ENCODE measurements around the gene ETFDH.
"Not testable (repeated sequence)": the region's sequence is repeated elsewhere in the genome, so short reads cannot be mapped to it uniquely, and the experiment has no call there.

Gene ETFDH

DNA sequence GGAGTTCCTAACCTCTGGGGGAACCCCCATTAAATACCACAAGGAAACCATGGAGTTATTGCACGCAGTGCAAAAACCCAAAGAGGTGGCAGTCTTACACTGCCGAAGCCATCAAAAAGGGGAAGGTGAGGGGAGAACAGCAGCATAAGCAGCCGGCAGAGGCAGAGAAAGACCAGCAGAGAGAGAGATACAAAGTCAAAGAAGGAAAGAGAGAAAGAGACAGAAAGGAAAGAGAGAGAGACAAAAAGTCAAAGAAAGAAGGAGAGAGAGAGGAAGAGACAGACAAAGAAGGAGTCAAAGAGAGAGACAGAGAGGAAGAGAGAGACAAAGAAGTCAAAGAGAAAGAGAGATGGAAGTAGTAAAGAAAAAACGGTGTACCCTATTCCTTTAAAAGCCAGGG is 8.8 kb upstream of the ETFDH start:
- not testable (repeated sequence) for H3K4me3 ChIP-seq (ENCODE audit: low read depth in 1 of 2, low read length in 2 of 2); H3K27ac ChIP-seq (ENCODE audit: low read length); H3K4me1 ChIP-seq (ENCODE audit: control insufficient read depth in 1 of 2, insufficient read depth in 2 of 2, low read length in 2 of 2); H3K36me3 ChIP-seq (ENCODE audit: control insufficient read depth in 1 of 2, insufficient read depth in 2 of 2, low read length in 2 of 2); H3K9me3 ChIP-seq (ENCODE audit: control insufficient read depth in 1 of 2, low read length in 2 of 2); H3K27me3 ChIP-seq (ENCODE audit: low read depth, low read length)

DNA sequence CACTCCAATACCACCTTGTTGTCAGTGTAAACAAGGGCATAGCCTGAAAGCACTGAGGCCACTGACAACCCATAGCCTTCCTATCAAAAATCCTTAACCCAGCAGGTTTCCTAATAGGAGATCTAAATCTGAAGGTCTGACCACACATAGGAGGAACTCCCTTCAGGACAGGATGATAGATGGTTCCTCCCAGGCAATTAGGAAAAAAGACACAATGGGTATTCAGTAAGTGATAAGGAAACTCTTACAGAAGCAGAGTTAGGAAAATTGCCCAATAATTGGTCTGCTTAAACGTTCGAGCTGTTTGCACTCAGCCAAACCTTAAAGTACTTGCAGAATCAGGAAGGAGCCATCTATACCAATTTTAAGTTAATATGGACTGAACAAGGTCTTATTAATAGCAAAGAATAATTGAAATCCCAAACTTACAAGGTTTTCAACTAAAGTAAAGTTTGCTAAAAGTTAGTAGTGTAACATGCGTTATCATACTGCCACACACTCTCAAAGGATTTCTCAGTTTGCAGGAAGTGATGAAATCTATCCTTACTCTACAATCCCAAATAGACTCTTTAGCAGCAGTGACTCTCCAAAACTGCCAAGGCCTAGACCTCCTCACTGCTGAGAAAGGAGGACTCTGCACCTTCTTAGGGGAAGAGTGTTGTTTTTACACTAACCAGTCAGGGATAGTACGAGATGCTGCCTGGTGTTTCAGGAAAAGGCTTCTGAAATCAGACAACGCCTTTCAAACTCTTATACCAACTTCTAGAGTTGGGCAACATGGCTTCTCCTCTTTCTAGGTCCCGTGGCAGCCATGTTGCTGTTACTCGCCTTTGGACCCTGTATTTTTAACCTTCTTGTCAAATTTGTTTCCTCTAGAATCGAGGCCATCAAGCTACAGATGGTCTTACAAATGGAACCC is 8.1 kb upstream of the ETFDH start:
- H3K4me3 ChIP-seq (ENCODE audit: low read depth in 1 of 2, low read length in 2 of 2); H3K27ac ChIP-seq (ENCODE audit: low read length); H3K9me3 ChIP-seq (ENCODE audit: control insufficient read depth in 1 of 2, low read length in 2 of 2); H3K36me3 ChIP-seq (ENCODE audit: control insufficient read depth in 1 of 2, insufficient read depth in 2 of 2, low read length in 2 of 2); H3K4me1 ChIP-seq (ENCODE audit: control insufficient read depth in 1 of 2, insufficient read depth in 2 of 2, low read length in 2 of 2); H3K27me3 ChIP-seq (ENCODE audit: low read depth, low read length): not testable (repeated sequence)

DNA sequence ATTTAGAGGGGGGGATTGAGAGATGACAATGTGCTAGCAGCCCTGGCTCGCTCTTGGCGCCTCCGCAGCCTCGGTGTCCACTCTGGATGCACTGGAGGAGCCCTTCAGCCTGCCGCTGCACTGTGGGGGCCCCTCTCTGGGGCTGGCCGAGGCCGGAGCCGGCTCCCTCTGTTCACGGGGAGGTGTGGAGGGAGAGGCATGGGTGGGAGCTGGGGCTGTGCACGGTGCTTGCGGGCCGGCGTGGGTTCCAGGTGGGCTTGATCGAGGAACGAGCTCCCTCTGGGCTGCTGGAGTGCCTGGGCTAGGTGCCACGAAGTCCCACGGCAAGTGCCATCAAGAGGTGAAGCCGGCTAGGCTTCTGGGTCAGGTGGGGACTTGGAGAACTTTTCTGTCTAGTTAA is 7.3 kb upstream of the ETFDH start:
- H3K36me3 ChIP-seq (ENCODE audit: control insufficient read depth in 1 of 2, insufficient read depth in 2 of 2, low read length in 2 of 2) = no peaks in the 10 kb centered on the region
- H3K27me3 ChIP-seq (ENCODE audit: low read depth, low read length) = no peaks in the 10 kb centered on the region
- no peaks in the 10 kb centered on the region for H3K4me1 ChIP-seq (ENCODE audit: control insufficient read depth in 1 of 2, insufficient read depth in 2 of 2, low read length in 2 of 2)
- H3K9me3 ChIP-seq (ENCODE audit: control insufficient read depth in 1 of 2, low read length in 2 of 2) = no peaks in the 10 kb centered on the region
- H3K4me3 ChIP-seq (ENCODE audit: low read depth in 1 of 2, low read length in 2 of 2) = no peak overlapping the region
- no peak overlapping the region for H3K27ac ChIP-seq (ENCODE audit: low read length)

DNA sequence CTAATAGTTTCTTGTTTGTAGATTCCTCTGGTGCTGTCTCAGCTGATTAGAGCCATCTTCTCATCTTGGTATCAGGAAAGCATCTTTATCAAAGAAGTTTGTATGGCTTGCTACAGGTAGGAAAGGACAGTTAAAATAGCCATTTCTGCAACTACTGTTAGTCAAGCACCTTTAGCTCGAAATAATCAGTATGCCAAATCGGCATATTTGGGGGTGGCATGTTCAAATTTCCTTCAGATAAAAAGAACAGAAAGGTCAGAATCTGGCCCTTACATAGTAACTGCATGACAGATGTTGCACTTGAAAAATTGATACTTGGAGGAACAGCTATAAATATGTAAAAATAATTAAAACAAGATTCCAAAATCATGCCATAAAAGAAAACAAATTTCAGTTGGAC is 5.2 kb upstream of the ETFDH start:
- no peaks in the 10 kb centered on the region for H3K27me3 ChIP-seq (ENCODE audit: low read depth, low read length)
- H3K9me3 ChIP-seq (ENCODE audit: control insufficient read depth in 1 of 2, low read length in 2 of 2) = no peaks in the 10 kb centered on the region
- no peak overlapping the region for H3K4me3 ChIP-seq (ENCODE audit: low read depth in 1 of 2, low read length in 2 of 2)
- no peaks in the 10 kb centered on the region for H3K36me3 ChIP-seq (ENCODE audit: control insufficient read depth in 1 of 2, insufficient read depth in 2 of 2, low read length in 2 of 2)
- H3K4me1 ChIP-seq (ENCODE audit: control insufficient read depth in 1 of 2, insufficient read depth in 2 of 2, low read length in 2 of 2) = peaks cover 0 to 8% of the 10 kb centered on the region in 2 donors
- H3K27ac ChIP-seq (ENCODE audit: low read length) = no peak overlapping the region

DNA sequence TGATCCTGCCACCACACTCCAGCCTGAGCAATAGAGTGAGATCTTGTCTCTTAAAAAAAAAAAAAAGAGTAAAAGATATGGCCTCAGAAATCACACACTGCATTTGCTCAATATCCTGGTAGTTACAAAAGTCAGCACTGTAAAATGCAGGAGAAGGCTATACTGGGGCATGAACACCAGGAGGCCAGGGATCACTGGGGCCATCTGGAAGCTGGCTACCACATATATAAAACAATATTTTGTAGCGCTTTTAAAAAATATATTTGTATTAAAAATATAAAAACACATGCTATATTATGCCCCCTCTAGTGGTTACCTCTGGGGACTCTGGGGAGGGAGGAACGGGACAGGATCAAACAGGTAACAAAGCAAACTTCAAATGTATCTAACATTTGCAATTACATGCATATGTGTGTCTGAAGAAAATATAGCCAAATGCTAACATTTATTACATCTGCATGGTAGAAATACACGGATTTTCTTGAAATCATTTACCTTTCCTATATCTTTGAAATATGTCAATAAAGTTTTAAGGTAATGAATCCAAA is 4.4 kb upstream of the ETFDH start:
- Histone ChIP-seq H3K36me3 (ENCODE audit: control insufficient read depth in 1 of 2, insufficient read depth in 2 of 2, low read length in 2 of 2) (peaks cover 0 to 5% of the 10 kb centered on the region in 2 donors), H3K27ac (ENCODE audit: low read length) (no peak overlapping the region), H3K4me1 (ENCODE audit: control insufficient read depth in 1 of 2, insufficient read depth in 2 of 2, low read length in 2 of 2) (peaks cover 0 to 9% of the 10 kb centered on the region in 2 donors), H3K27me3 (ENCODE audit: low read depth, low read length) (no peaks in the 10 kb centered on the region), H3K9me3 (ENCODE audit: control insufficient read depth in 1 of 2, low read length in 2 of 2) (no peaks in the 10 kb centered on the region), H3K4me3 (ENCODE audit: low read depth in 1 of 2, low read length in 2 of 2) (no peak overlapping the region)

DNA sequence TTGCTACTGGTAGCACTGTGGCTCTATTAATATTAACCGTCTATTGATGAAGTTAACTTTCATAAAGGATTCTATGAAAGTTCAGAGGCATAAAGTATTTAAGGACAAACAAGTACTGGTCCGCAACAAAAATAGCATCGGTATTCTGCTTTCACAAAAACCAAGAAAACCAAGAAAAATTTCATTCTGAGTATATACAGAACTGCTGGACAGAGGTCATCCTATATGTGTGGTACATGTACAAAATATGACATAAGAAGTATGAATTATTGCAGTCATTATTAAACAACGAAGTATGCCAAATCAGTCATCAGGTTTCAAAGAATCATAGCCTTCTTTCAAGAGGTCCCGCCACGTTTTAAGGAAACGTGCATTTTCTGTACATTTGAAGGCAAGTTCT is 2.8 kb upstream of the ETFDH start:
- Histone ChIP-seq H3K36me3 (ENCODE audit: control insufficient read depth in 1 of 2, insufficient read depth in 2 of 2, low read length in 2 of 2) (peaks cover 0 to 5% of the 10 kb centered on the region in 2 donors), H3K27ac (ENCODE audit: low read length) (no peak overlapping the region), H3K27me3 (ENCODE audit: low read depth, low read length) (no peaks in the 10 kb centered on the region), H3K4me1 (ENCODE audit: control insufficient read depth in 1 of 2, insufficient read depth in 2 of 2, low read length in 2 of 2) (peaks cover 0 to 19% of the 10 kb centered on the region in 2 donors), H3K4me3 (ENCODE audit: low read depth in 1 of 2, low read length in 2 of 2) (no peak overlapping the region), H3K9me3 (ENCODE audit: control insufficient read depth in 1 of 2, low read length in 2 of 2) (no peaks in the 10 kb centered on the region)

DNA sequence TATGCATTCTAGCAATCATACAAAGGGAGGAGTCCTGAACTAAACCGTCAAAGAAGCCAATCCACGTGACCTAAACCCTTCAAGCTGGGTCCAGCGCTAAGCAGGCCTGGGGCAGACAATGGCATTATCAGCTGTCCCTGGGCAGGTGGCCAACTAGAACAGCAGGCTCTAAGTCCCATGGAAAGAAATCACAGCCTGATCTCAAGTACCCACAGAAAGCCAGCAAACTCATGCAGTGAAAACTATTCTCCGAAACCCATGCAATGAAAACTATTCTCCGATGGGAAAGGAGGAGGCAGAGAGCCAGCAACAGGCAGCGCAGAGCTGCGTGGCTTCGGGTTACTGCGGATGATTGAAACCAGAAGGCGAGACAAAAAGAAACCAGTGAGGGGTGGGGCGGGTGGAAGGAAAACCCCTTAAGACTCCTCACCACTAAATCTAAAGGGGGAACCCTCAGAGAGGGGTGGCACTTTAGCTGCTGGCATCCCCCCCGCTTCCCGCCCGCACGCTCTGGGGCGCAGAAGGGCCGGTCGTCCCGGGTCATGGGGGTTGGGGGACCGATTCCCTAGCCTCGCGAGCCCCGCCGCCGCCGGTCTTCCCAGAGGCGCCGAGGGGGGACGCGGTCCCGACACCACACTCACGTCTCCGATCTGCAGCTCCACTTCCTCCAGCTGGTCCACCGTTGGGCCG is 976 bp upstream of the ETFDH start:
- Histone ChIP-seq H3K27ac (ENCODE audit: low read length) (peak overlapping the region; percentile 99), H3K9me3 (ENCODE audit: control insufficient read depth in 1 of 2, low read length in 2 of 2) (no peaks in the 10 kb centered on the region), H3K4me1 (ENCODE audit: control insufficient read depth in 1 of 2, insufficient read depth in 2 of 2, low read length in 2 of 2) (peaks cover 0 to 19% of the 10 kb centered on the region in 2 donors), H3K4me3 (ENCODE audit: low read depth in 1 of 2, low read length in 2 of 2) (peak overlapping the region; percentile 75 to 95), H3K27me3 (ENCODE audit: low read depth, low read length) (no peaks in the 10 kb centered on the region), H3K36me3 (ENCODE audit: control insufficient read depth in 1 of 2, insufficient read depth in 2 of 2, low read length in 2 of 2) (peaks cover 0 to 5% of the 10 kb centered on the region in 2 donors)

DNA sequence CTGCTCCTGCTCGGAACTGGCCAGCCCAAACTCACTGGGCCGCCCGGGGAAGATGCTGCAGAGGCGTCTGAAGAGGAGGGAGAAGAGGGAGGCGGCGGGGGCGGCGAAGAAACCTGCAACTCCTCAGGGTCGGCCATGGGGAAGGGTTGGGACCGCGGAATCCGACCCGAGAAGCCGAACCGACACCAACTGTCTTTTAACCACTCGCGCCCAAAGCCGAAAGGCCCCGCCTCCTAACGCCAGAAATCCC is 506 bp upstream of the ETFDH start, which contains the start of gene C4orf46:
TSS of gene C4orf46 (minus strand) at position 223 of the 250 bp plus-strand sequence. CDS start at position 137, 86 bp downstream.
- Histone ChIP-seq H3K9me3 (ENCODE audit: control insufficient read depth in 1 of 2, low read length in 2 of 2) (no peaks in the 10 kb centered on the region), H3K36me3 (ENCODE audit: control insufficient read depth in 1 of 2, insufficient read depth in 2 of 2, low read length in 2 of 2) (peaks cover 0 to 5% of the 10 kb centered on the region in 2 donors), H3K27ac (ENCODE audit: low read length) (peak within 1 kb of the TSS; percentile 99), H3K27me3 (ENCODE audit: low read depth, low read length) (no peaks in the 10 kb centered on the region), H3K4me1 (ENCODE audit: control insufficient read depth in 1 of 2, insufficient read depth in 2 of 2, low read length in 2 of 2) (peaks cover 0 to 19% of the 10 kb centered on the region in 2 donors), H3K4me3 (ENCODE audit: low read depth in 1 of 2, low read length in 2 of 2) (peak within 1 kb of the TSS; percentile 75 to 95)

DNA sequence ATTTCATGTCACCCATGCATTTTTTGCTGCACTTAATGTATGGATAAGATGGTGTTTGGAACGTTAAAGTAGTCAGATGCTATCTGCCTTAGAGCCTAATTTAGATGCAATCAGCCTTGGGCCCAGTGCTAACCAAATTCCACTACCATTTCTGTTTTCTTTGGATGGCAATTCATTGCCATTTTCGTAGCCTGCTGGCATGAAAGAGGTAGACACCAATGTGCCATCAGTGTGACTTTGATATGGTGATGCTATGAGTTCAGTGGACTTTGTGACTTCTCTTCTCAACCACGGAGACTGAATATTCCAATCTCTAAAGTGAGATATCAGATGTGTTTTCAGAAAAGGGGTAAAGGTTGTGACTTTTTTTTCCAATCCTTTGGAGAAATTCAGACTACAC is 1.5 kb downstream of the ETFDH start:
- Histone ChIP-seq H3K4me1 (ENCODE audit: control insufficient read depth in 1 of 2, insufficient read depth in 2 of 2, low read length in 2 of 2) (peaks cover 0 to 19% of the 10 kb centered on the region in 2 donors), H3K4me3 (ENCODE audit: low read depth in 1 of 2, low read length in 2 of 2) (no peak overlapping the region), H3K36me3 (ENCODE audit: control insufficient read depth in 1 of 2, insufficient read depth in 2 of 2, low read length in 2 of 2) (peaks cover 0 to 5% of the 10 kb centered on the region in 2 donors), H3K27me3 (ENCODE audit: low read depth, low read length) (no peaks in the 10 kb centered on the region), H3K9me3 (ENCODE audit: control insufficient read depth in 1 of 2, low read length in 2 of 2) (no peaks in the 10 kb centered on the region), H3K27ac (ENCODE audit: low read length) (no peak overlapping the region)

DNA sequence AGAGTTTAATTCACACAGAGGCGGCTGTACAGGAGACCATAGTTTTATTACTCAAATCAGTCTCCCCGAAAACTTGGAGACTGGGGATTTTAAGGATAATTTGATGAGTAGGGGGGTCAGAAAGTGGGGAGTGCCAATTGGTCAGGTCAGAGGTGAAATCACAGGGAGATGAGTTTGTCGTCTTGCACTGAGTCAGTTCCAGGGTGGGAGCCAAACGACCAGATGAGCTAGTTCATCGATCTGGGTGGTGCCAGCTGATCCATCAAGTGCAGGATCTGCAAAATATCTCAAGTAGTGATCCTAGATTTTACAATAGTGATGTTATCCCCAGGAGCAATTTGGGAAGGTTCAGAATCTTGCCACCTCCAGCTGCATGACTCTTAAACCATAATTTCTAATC is 4.0 kb downstream of the ETFDH start:
- H3K9me3 ChIP-seq (ENCODE audit: control insufficient read depth in 1 of 2, low read length in 2 of 2) = no peaks in the 10 kb centered on the region
- peaks cover 0 to 12% of the 10 kb centered on the region in 2 donors for H3K4me1 ChIP-seq (ENCODE audit: control insufficient read depth in 1 of 2, insufficient read depth in 2 of 2, low read length in 2 of 2)
- H3K27me3 ChIP-seq (ENCODE audit: low read depth, low read length) = no peaks in the 10 kb centered on the region
- H3K27ac ChIP-seq (ENCODE audit: low read length) = no peak overlapping the region
- peaks cover 4 to 10% of the 10 kb centered on the region in 2 donors for H3K36me3 ChIP-seq (ENCODE audit: control insufficient read depth in 1 of 2, insufficient read depth in 2 of 2, low read length in 2 of 2)
- H3K4me3 ChIP-seq (ENCODE audit: low read depth in 1 of 2, low read length in 2 of 2) = no peak overlapping the region

DNA sequence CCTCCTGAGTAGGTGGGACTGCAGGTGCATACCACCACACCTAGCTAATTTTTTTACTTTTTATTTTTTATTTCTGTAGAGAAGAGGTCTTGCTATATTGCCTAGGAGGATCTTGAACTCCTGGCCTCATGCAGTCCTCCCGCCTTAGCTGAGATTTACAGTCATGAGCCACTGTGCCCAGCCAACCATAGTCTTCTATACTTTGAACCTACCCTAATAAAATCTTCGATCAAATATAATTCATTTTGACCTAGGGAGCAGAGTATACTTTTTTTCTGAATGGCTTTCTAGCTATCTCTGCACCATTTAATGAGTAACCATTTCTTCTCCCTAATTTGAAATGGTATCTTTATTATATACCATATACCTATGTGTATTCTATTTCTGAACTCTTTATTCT is 6.7 kb downstream of the ETFDH start:
- H3K27ac ChIP-seq (ENCODE audit: low read length) = no peak overlapping the region
- no peaks in the 10 kb centered on the region for H3K9me3 ChIP-seq (ENCODE audit: control insufficient read depth in 1 of 2, low read length in 2 of 2)
- H3K4me3 ChIP-seq (ENCODE audit: low read depth in 1 of 2, low read length in 2 of 2) = no peak overlapping the region
- H3K4me1 ChIP-seq (ENCODE audit: control insufficient read depth in 1 of 2, insufficient read depth in 2 of 2, low read length in 2 of 2) = peaks cover 0 to under 1% of the 10 kb centered on the region in 2 donors
- no peaks in the 10 kb centered on the region for H3K27me3 ChIP-seq (ENCODE audit: low read depth, low read length)
- peaks cover 4 to 13% of the 10 kb centered on the region in 2 donors for H3K36me3 ChIP-seq (ENCODE audit: control insufficient read depth in 1 of 2, insufficient read depth in 2 of 2, low read length in 2 of 2)

Measured in muscle layer of duodenum (tissue), 2 donors.